H9 (cell line): ENCODE results near the gene JMJD7. TPM values are rescaled to one million over a fixed set of nuclear protein-coding genes. Genes with fewer than 3 reads are reported as not detected.
A peak's percentile ranks its signal among the peaks of the same experiment; 100 is the strongest.

Experiments used
- DNase-seq: peaks from one replicate; pipeline ENCODE4 v3.0.0-alpha.2; 2017
- H2AFZ ChIP-seq: one replicate; pipeline ENCODE4 v1.6.1; 2013; ENCODE audit warnings: mild to moderate bottlenecking, low read length, control low read depth, moderate library complexity
- H2AK5ac ChIP-seq: 2 replicates; pipeline ENCODE4 v1.6.1; 2013; ENCODE audit warnings: low read length, control low read depth, mixed read lengths; ENCODE audit not compliant: insufficient read length
- H2BK120ac ChIP-seq: one replicate; pipeline ENCODE4 v1.6.1; 2013; ENCODE audit warnings: low read depth, mild to moderate bottlenecking, low read length, control low read depth, inconsistent platforms; ENCODE audit not compliant: poor library complexity, severe bottlenecking
- H2BK12ac ChIP-seq: 2 replicates; pipeline ENCODE4 v1.6.1; 2013; ENCODE audit warnings: low read length, control low read depth, mixed read lengths, low read depth; ENCODE audit not compliant: insufficient read length
- H2BK15ac ChIP-seq: 2 replicates; pipeline ENCODE4 v1.6.1; 2013; ENCODE audit warnings: low read depth, low read length, control low read depth
- H2BK20ac ChIP-seq: one replicate; pipeline ENCODE4 v1.6.1; 2013; ENCODE audit warnings: low read depth, mild to moderate bottlenecking, low read length, control low read depth, inconsistent platforms; ENCODE audit not compliant: poor library complexity, severe bottlenecking
- H2BK5ac ChIP-seq: 2 replicates; pipeline ENCODE4 v1.6.1; 2013; ENCODE audit warnings: low read length, control low read depth, mixed read lengths; ENCODE audit not compliant: insufficient read length
- H3K14ac ChIP-seq: 2 replicates; pipeline ENCODE4 v1.6.1; 2013; ENCODE audit warnings: low read length, control low read depth; ENCODE audit not compliant: insufficient read depth
- H3K18ac ChIP-seq: 2 replicates; pipeline ENCODE4 v1.6.1; 2013; ENCODE audit warnings: low read depth, mild to moderate bottlenecking, mixed read lengths, low read length, control low read depth; ENCODE audit not compliant: insufficient read length
- H3K23ac ChIP-seq: 2 replicates; pipeline ENCODE4 v1.6.1; 2013; ENCODE audit warnings: low read length, control low read depth, mixed read lengths, low read depth; ENCODE audit not compliant: insufficient read length
- H3K23me2 ChIP-seq: 2 replicates; pipeline ENCODE4 v1.6.1; 2013; ENCODE audit warnings: low read depth, mild to moderate bottlenecking, mixed read lengths, low read length, control low read depth; ENCODE audit not compliant: insufficient read length, poor library complexity, severe bottlenecking
- H3K27ac ChIP-seq: 2 replicates; pipeline ENCODE4 v1.5.1; 2013; ENCODE audit warnings: low read length, control low read depth, mixed read lengths, low read depth; ENCODE audit not compliant: insufficient read length
- H3K27me3 ChIP-seq: 2 replicates; pipeline ENCODE4 v1.6.1; 2013; ENCODE audit warnings: low read length, control low read depth, inconsistent platforms; ENCODE audit not compliant: insufficient read depth
- H3K4ac ChIP-seq: 2 replicates; pipeline ENCODE4 v1.6.1; 2013; ENCODE audit warnings: low read depth, mild to moderate bottlenecking, control low read depth, inconsistent platforms, low read length, moderate library complexity
- H3K4me1 ChIP-seq: 2 replicates; pipeline ENCODE4 v1.6.1; 2013; ENCODE audit warnings: low read length, control low read depth, inconsistent platforms; ENCODE audit not compliant: insufficient read depth
- H3K4me2 ChIP-seq: 2 replicates; pipeline ENCODE4 v1.6.1; 2013; ENCODE audit warnings: low read length, control low read depth, mixed read lengths; ENCODE audit not compliant: insufficient read length, insufficient read depth
- H3K56ac ChIP-seq: 2 replicates; pipeline ENCODE4 v1.6.1; 2013; ENCODE audit warnings: low read depth, mild to moderate bottlenecking, mixed read lengths, low read length, control low read depth; ENCODE audit not compliant: insufficient read length
- H3K79me1 ChIP-seq: 2 replicates; pipeline ENCODE4 v1.6.1; 2013; ENCODE audit warnings: low read depth, mild to moderate bottlenecking, moderate library complexity, low read length, control low read depth, inconsistent platforms; ENCODE audit not compliant: insufficient read depth, poor library complexity, severe bottlenecking
- H3K79me2 ChIP-seq: 2 replicates; pipeline ENCODE4 v1.6.1; 2013; ENCODE audit warnings: low read length, control low read depth, inconsistent platforms; ENCODE audit not compliant: insufficient read depth
- H3K9ac ChIP-seq: 2 replicates; pipeline ENCODE4 v1.6.1; 2013; ENCODE audit warnings: low read length, control low read depth, mixed read lengths; ENCODE audit not compliant: insufficient read length; ENCODE audit errors: extremely low read depth
- H3K9me3 ChIP-seq: one replicate; pipeline ENCODE4 v1.6.1; 2013; ENCODE audit warnings: low read depth, low read length, inconsistent platforms; ENCODE audit not compliant: control insufficient read depth
- H3T11ph ChIP-seq: one replicate; pipeline ENCODE4 v1.6.1; 2013; ENCODE audit warnings: mild to moderate bottlenecking, low read length, control low read depth, inconsistent platforms
- H4K20me1 ChIP-seq: one replicate; pipeline ENCODE4 v1.6.1; 2013; ENCODE audit not compliant: control insufficient read depth, insufficient read length, insufficient read depth
- H4K5ac ChIP-seq: 2 replicates; pipeline ENCODE4 v1.6.1; 2013; ENCODE audit warnings: low read depth, mild to moderate bottlenecking, mixed read lengths, low read length, control low read depth; ENCODE audit not compliant: insufficient read length
- H4K8ac ChIP-seq: replicated peaks from 2 replicates; pipeline ENCODE4 v1.6.1; 2013; ENCODE audit warnings: low read length, control low read depth, mixed read lengths, low read depth; ENCODE audit not compliant: insufficient read length
- H4K91ac ChIP-seq: 2 replicates; pipeline ENCODE4 v1.6.1; 2013; ENCODE audit warnings: low read depth, mild to moderate bottlenecking, moderate library complexity, mixed read lengths, low read length, control low read depth; ENCODE audit not compliant: insufficient read length
- H3K27ac Mint-ChIP-seq, 3 experiments: 2 replicates in 2 of 3; 3 replicates in 1 of 3; pipeline ENCODE4 v1.8.0; 2020 to 2021; ENCODE audit warnings: mixed read lengths in 3 of 3, mild to moderate bottlenecking in 1 of 3, moderate library complexity in 1 of 3
- H3K27me3 Mint-ChIP-seq: 2 replicates; pipeline ENCODE4 v1.8.0; 2021; ENCODE audit warnings: low read depth, mild to moderate bottlenecking, moderate library complexity, mixed read lengths
- H3K36me3 Mint-ChIP-seq, 3 experiments: 2 replicates in 2 of 3; 3 replicates in 1 of 3; pipeline ENCODE4 v1.8.0; 2020 to 2021; ENCODE audit warnings: low read depth in 3 of 3, mixed read lengths in 3 of 3; ENCODE audit not compliant: insufficient read depth in 1 of 3
- H3K4me1 Mint-ChIP-seq, 2 experiments: 2 replicates each; pipeline ENCODE4 v1.8.0; 2020; ENCODE audit warnings: mixed read lengths in 2 of 2
- H3K4me3 Mint-ChIP-seq, 2 experiments: 2 replicates in 1 of 2; 3 replicates in 1 of 2; pipeline ENCODE4 v1.8.0; 2020 to 2021; ENCODE audit warnings: mild to moderate bottlenecking in 2 of 2, mixed read lengths in 2 of 2, moderate library complexity in 1 of 2
- H3K9me3 Mint-ChIP-seq, 2 experiments: 2 replicates in 1 of 2; 3 replicates in 1 of 2; pipeline ENCODE4 v1.8.0; 2020; ENCODE audit warnings: mild to moderate bottlenecking in 2 of 2, mixed read lengths in 2 of 2, moderate library complexity in 1 of 2
- WGBS: extraction: QIAGEN DNeasy Blood & Tissue Kit; methylation state at CpG from one replicate; pipeline ENCODE4 v1.1.7; 2013; ENCODE audit warnings: missing lambda C conversion rate, low lambda C conversion rate, mixed read lengths; ENCODE audit not compliant: insufficient read length; ENCODE audit errors: extremely low coverage; 5-methylcytosine and 5-hydroxymethylcytosine counted together
- total RNA-seq: library from RNA; stranded (reverse); gene quantifications from 2 replicates; pipeline ENCODE4 v1.2.1, GENCODE V29; 2021
- TF ChIP-seq, protein P1 (sequence below): fragments of 200-600 bp; sonication (generic); conservative IDR thresholded peaks from 3 replicates; pipeline ENCODE4 v1.8.0; 2021; ENCODE audit warnings: antibody characterized with exemption, mild to moderate bottlenecking

The JMJD7 gene
- total RNA-seq, 1 experiment from 2014 or later, result 13.3 TPM

DNA sequence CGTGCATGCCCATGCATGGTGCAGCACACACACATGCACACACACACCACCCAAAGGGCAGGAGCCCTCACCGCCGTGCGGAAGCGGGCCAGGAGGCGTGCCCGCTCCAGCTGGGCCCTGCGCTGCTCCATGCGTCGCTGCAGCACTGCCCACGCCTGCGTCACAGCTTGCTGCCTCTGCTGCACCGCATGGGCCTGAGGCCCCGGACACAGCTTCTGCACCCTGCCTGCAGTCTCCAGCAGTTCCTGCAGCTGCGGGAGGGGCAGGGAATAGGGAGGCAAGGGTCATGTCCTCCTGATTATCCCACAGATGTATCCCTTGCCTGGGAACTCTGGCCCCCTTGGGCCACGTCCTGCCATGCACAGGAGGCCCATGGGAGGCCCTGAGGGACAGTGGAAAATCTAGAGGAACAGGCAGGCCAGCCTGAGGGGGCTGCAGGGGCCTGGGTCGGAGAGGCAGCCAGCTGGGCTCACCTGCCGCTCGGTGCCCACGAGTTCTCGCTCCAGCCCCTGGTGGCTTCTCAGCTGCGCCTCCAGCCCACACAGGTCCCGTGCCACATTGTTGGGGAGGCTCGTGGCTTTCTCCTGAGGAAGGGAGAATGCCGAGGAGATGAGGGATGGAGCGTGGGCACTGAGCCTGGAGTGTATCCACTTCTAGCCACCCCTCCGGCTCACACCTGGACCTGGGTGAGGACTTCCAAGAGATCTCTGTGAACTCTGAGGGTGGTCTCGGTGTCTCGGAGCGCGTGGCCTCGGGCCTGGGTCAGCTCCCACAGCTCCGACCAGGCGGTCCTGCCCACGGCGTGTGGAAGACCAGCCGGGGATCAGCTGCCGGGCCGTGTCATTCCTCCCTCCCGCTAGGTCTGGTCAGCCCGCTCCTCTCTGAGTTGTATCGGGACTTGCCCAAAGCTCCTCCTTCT lies 42.1 kb downstream of the JMJD7 start:
- WGBS, result no CpG with 5 or more reads among the region's 42 CpGs
- TF ChIP-seq, protein P1, sequence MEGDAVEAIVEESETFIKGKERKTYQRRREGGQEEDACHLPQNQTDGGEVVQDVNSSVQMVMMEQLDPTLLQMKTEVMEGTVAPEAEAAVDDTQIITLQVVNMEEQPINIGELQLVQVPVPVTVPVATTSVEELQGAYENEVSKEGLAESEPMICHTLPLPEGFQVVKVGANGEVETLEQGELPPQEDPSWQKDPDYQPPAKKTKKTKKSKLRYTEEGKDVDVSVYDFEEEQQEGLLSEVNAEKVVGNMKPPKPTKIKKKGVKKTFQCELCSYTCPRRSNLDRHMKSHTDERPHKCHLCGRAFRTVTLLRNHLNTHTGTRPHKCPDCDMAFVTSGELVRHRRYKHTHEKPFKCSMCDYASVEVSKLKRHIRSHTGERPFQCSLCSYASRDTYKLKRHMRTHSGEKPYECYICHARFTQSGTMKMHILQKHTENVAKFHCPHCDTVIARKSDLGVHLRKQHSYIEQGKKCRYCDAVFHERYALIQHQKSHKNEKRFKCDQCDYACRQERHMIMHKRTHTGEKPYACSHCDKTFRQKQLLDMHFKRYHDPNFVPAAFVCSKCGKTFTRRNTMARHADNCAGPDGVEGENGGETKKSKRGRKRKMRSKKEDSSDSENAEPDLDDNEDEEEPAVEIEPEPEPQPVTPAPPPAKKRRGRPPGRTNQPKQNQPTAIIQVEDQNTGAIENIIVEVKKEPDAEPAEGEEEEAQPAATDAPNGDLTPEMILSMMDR, result no peak

More for the DNA sequence above, 42.1 kb downstream of the JMJD7 start:
- Histone ChIP-seq H3K14ac (peak overlapping the region; percentile 12; the same call in 1 of the 2 replicates), H2AK5ac (no peak overlapping the region), H4K5ac (no peak overlapping the region), H2AFZ (no peak overlapping the region), H3K23ac (no peak overlapping the region), H3K9me3 (no peaks in the 10 kb centered on the region), H2BK12ac (no peak overlapping the region), H3K27ac (no peak overlapping the region), H4K20me1 (no peaks in the 10 kb centered on the region), H3K56ac (no peak overlapping the region), H3K23me2 (no peaks in the 10 kb centered on the region), H4K91ac (no peak overlapping the region), H4K8ac (no peak overlapping the region), H3K4me1 (no peaks in the 10 kb centered on the region), H3K4me2 (no peak overlapping the region), H3T11ph (no peak overlapping the region), H2BK5ac (no peak overlapping the region), H2BK20ac (no peak overlapping the region), H3K79me1 (no peaks in the 10 kb centered on the region), H3K27me3 (no peaks in the 10 kb centered on the region), H2BK120ac (no peak overlapping the region), H3K9ac (no peak overlapping the region), H3K18ac (no peak overlapping the region), H3K79me2 (no peaks in the 10 kb centered on the region), H3K4ac (no peak overlapping the region), H2BK15ac (no peak overlapping the region)
- no peak for DNase-seq
- peaks cover 0 to 5% of the 10 kb centered on the region in 2 experiments; a peak in 3 of 4 replicates for H3K4me1 Mint-ChIP-seq
- H3K27ac Mint-ChIP-seq, result peak overlapping the region in 1 of 3 experiments; percentile 9; a peak in 1 of 7 replicates
- no peaks in the 10 kb centered on the region; a peak in 1 of 5 replicates for H3K9me3 Mint-ChIP-seq
- peaks cover 2% of the 10 kb centered on the region; the same call in 1 of the 2 replicates for H3K27me3 Mint-ChIP-seq
- no peak overlapping the region; a peak in 1 of 5 replicates for H3K4me3 Mint-ChIP-seq
- no peaks in the 10 kb centered on the region for H3K36me3 Mint-ChIP-seq
